Smooth muscle cell (in vitro differentiated cells): ENCODE results near the gene ZNF780B. TPM values are rescaled to one million over a fixed set of nuclear protein-coding genes. Genes with fewer than 3 reads are reported as not detected.

ENCODE experiments used
- DNase-seq: peaks from one replicate; lab custom pipeline; 2025; ENCODE audit not compliant: unreplicated experiment; lab: John Stamatoyannopoulos, UW
- H2AFZ ChIP-seq: fragments of 200-600 bp; sonication (generic); 2 replicates; pipeline ENCODE4 v1.6.0; 2016; ENCODE audit warnings: antibody characterized with exemption, low read depth, mild to moderate bottlenecking
- H3F3A ChIP-seq: fragments of 200-600 bp; sonication (generic); 2 replicates; pipeline ENCODE4 v1.6.0; 2017; ENCODE audit warnings: antibody characterized with exemption, low read depth
- H3K27ac ChIP-seq: fragments of 200-600 bp; sonication (generic); 2 replicates; pipeline ENCODE4 v1.5.1; 2016; ENCODE audit warnings: low read depth, mild to moderate bottlenecking
- H3K27me3 ChIP-seq: fragments of 200-600 bp; sonication (generic); 2 replicates; pipeline ENCODE4 v1.6.1; 2016; ENCODE audit warnings: low read depth, mild to moderate bottlenecking
- H3K36me3 ChIP-seq: fragments of 200-600 bp; sonication (generic); 2 replicates; pipeline ENCODE4 v1.5.1; 2016; ENCODE audit warnings: low read depth
- H3K4me1 ChIP-seq: fragments of 200-600 bp; sonication (generic); 2 replicates; pipeline ENCODE4 v1.5.1; 2016; ENCODE audit warnings: low read depth
- H3K4me2 ChIP-seq: fragments of 200-600 bp; sonication (generic); 2 replicates; pipeline ENCODE4 v1.6.0; 2016; ENCODE audit warnings: mild to moderate bottlenecking
- H3K4me3 ChIP-seq: fragments of 200-600 bp; sonication (generic); 2 replicates; pipeline ENCODE4 v1.5.1; 2016; ENCODE audit warnings: mild to moderate bottlenecking
- H3K79me2 ChIP-seq: fragments of 200-600 bp; sonication (generic); 2 replicates; pipeline ENCODE4 v1.6.0; 2016; ENCODE audit warnings: low read depth, mild to moderate bottlenecking
- H3K9ac ChIP-seq: fragments of 200-600 bp; sonication (generic); 2 replicates; pipeline ENCODE4 v1.6.0; 2016; ENCODE audit warnings: low read depth
- H3K9me3 ChIP-seq: fragments of 200-600 bp; sonication (generic); replicated peaks from 2 replicates; pipeline ENCODE4 v1.5.1; 2016; ENCODE audit warnings: low read depth
- H4K20me1 ChIP-seq: fragments of 200-600 bp; sonication (generic); 2 replicates; pipeline ENCODE4 v1.6.0; 2016; ENCODE audit warnings: low read depth
- CTCF ChIP-seq: fragments of 200-600 bp; sonication (generic); IDR thresholded peaks from 2 replicates; pipeline ENCODE4 v1.5.1; 2017; ENCODE audit warnings: borderline replicate concordance, mild to moderate bottlenecking, antibody characterized with exemption; ENCODE audit not compliant: insufficient read depth, poor library complexity, severe bottlenecking
- WGBS: methylation state at CpG from one replicate; pipeline ENCODE4 v1.1.7; 2016; ENCODE audit warnings: low lambda C conversion rate; 5-methylcytosine and 5-hydroxymethylcytosine counted together
- polyA plus RNA-seq: library from polyadenylated mRNA; unstranded; fragments of >200 nt; fragmentation: Nextera tagmentation; extraction: Ambion mirVana; gene quantifications from 2 replicates; pipeline ENCODE4 v1.2.1, GENCODE V29; 2016
- total RNA-seq: library from RNA; depleted of rRNA; stranded (reverse); fragments of >200 nt; gene quantifications from 2 replicates; pipeline ENCODE4 v1.2.3, GENCODE V29; 2014

The ZNF780B gene
- total and polyA plus RNA-seq, 2 experiments from 2014 or later, result 1.4 to 12.9 TPM

GRCh38 chr19:40026597-40026970 lies 29.4 kb downstream of the ZNF780B start:
- H3K79me2 ChIP-seq, result no peaks in the 10 kb centered on the region
- H3K4me1 ChIP-seq, result no peaks in the 10 kb centered on the region
- H3K27me3 ChIP-seq, result no peaks in the 10 kb centered on the region
- H3K36me3 ChIP-seq, result no peaks in the 10 kb centered on the region
- H3K9me3 ChIP-seq, result peaks cover 43% of the 10 kb centered on the region
- no peak overlapping the region for H3K9ac ChIP-seq
- 97% methylated on average over 5 of the region's 5 CpGs for WGBS
- no peak overlapping the region for H2AFZ ChIP-seq
- no peaks in the 10 kb centered on the region for H3F3A ChIP-seq
- TF ChIP-seq CTCF, result no peak
- no peaks in the 10 kb centered on the region for H4K20me1 ChIP-seq
- no peak for DNase-seq
- no peak overlapping the region for H3K27ac ChIP-seq
- H3K4me3 ChIP-seq, result no peak overlapping the region
- H3K4me2 ChIP-seq, result no peak overlapping the region

GRCh38 chr19:40025938-40026596 lies 30.0 kb downstream of the ZNF780B start:
- Histone ChIP-seq H3K79me2 (no peaks in the 10 kb centered on the region), H3K4me1 (no peaks in the 10 kb centered on the region), H4K20me1 (no peaks in the 10 kb centered on the region), H3K27me3 (no peaks in the 10 kb centered on the region), H3K9me3 (peaks cover 38% of the 10 kb centered on the region), H2AFZ (no peak overlapping the region), H3F3A (no peaks in the 10 kb centered on the region), H3K4me2 (no peak overlapping the region), H3K36me3 (no peaks in the 10 kb centered on the region), H3K9ac (no peak overlapping the region), H3K27ac (no peak overlapping the region), H3K4me3 (peak overlapping the region; percentile 19)
- 93% methylated on average over 4 of the region's 4 CpGs for WGBS
- DNase-seq, result no peak
- no peak for TF ChIP-seq CTCF

DNA sequence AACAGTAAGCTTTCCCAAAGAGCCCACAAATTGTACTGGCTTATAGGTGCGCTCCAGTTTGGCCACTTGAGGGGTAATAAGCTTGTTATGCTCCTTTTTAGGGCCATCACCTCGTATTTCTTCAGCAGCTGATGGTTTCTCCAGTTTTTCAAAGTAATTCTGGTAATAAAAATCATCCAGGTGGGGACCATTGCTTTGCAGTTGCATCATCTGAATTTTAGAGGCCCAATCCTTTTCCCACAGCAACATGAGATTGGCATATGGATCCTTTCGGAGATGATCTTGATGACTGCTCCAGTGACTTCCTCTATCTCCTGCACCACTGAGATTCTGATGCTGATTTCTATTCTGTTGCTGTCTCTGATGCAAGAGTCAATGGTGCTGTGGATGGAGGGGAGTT lies 32.1 kb downstream of the ZNF780B start:
- Histone ChIP-seq H3K27me3 (no peaks in the 10 kb centered on the region), H3K4me2 (no peak overlapping the region), H2AFZ (no peak overlapping the region), H3K9ac (no peak overlapping the region), H3K4me3 (no peak overlapping the region), H3K36me3 (peaks cover 6% of the 10 kb centered on the region), H3K4me1 (no peaks in the 10 kb centered on the region), H3K9me3 (peaks cover 30% of the 10 kb centered on the region), H3K79me2 (no peaks in the 10 kb centered on the region), H3K27ac (no peak overlapping the region), H3F3A (no peaks in the 10 kb centered on the region), H4K20me1 (no peaks in the 10 kb centered on the region)
- 89% methylated on average over 3 of the region's 3 CpGs for WGBS
- no peak for DNase-seq
- no peak for TF ChIP-seq CTCF

DNA sequence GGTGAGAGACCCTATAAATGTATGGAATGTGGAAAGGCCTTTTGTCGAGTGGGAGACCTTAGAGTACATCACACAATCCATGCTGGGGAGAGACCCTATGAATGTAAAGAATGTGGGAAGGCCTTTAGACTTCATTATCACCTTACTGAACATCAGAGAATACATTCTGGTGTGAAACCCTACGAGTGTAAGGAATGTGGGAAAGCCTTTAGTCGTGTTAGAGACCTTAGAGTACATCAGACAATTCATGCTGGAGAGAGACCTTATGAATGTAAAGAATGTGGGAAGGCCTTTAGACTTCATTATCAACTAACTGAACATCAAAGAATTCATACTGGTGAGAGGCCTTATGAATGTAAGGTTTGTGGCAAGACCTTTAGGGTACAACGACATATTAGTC lies 42.0 kb downstream of the ZNF780B start:
- TF ChIP-seq CTCF, result no peak
- H3K36me3 ChIP-seq, result peaks cover 41% of the 10 kb centered on the region
- H3K79me2 ChIP-seq, result no peaks in the 10 kb centered on the region
- H3K9me3 ChIP-seq, result peaks cover 34% of the 10 kb centered on the region
- H3K4me1 ChIP-seq, result no peaks in the 10 kb centered on the region
- no peaks in the 10 kb centered on the region for H3F3A ChIP-seq
- H4K20me1 ChIP-seq, result no peaks in the 10 kb centered on the region
- H3K27me3 ChIP-seq, result no peaks in the 10 kb centered on the region
- no peak overlapping the region for H3K4me3 ChIP-seq
- 93% methylated on average over 4 of the region's 4 CpGs for WGBS
- no peak overlapping the region for H3K9ac ChIP-seq
- H3K4me2 ChIP-seq, result no peak overlapping the region
- no peak overlapping the region for H2AFZ ChIP-seq
- H3K27ac ChIP-seq, result no peak overlapping the region
- no peak for DNase-seq
